IPS-18a (cell line): ENCODE data around the gene SGMS1.

ENCODE experiments used
- H3K27ac ChIP-seq: one replicate; pipeline ENCODE4 v1.5.1; 2013; ENCODE audit warnings: low read length
- H3K27me3 ChIP-seq: one replicate; pipeline ENCODE4 v1.6.1; 2013; ENCODE audit warnings: mild to moderate bottlenecking, low read length; ENCODE audit not compliant: control insufficient read depth, insufficient read depth
- H3K36me3 ChIP-seq: one replicate; pipeline ENCODE4 v1.6.1; 2013; ENCODE audit warnings: low read depth, low read length; ENCODE audit not compliant: control insufficient read depth
- H3K4me1 ChIP-seq: one replicate; pipeline ENCODE4 v1.6.1; 2013; ENCODE audit warnings: low read depth, low read length; ENCODE audit not compliant: control insufficient read depth
- H3K4me3 ChIP-seq: one replicate; pipeline ENCODE4 v1.5.1; 2013; ENCODE audit warnings: low read length
- H3K9ac ChIP-seq: one replicate; pipeline ENCODE4 v1.6.1; 2013; ENCODE audit warnings: mild to moderate bottlenecking, low read length, moderate library complexity
- H3K9me3 ChIP-seq: one replicate; pipeline ENCODE4 v1.6.1; 2013; ENCODE audit warnings: low read depth, low read length; ENCODE audit not compliant: control insufficient read depth

SGMS1 gene

GRCh38 chr10:50392966-50393718 is 230.6 kb downstream of the SGMS1 start:
- H3K4me1 ChIP-seq: peaks cover 10% of the 10 kb centered on the region
- H3K27me3 ChIP-seq: no peaks in the 10 kb centered on the region
- H3K9ac ChIP-seq: no peak overlapping the region
- no peaks in the 10 kb centered on the region for H3K9me3 ChIP-seq
- no peak overlapping the region for H3K27ac ChIP-seq
- H3K36me3 ChIP-seq: no peaks in the 10 kb centered on the region
- no peak overlapping the region for H3K4me3 ChIP-seq

GRCh38 chr10:50392426-50392825 is 231.3 kb downstream of the SGMS1 start:
- peaks cover 10% of the 10 kb centered on the region for H3K4me1 ChIP-seq
- H3K27ac ChIP-seq: no peak overlapping the region
- H3K36me3 ChIP-seq: no peaks in the 10 kb centered on the region
- H3K27me3 ChIP-seq: no peaks in the 10 kb centered on the region
- no peak overlapping the region for H3K4me3 ChIP-seq
- H3K9me3 ChIP-seq: no peaks in the 10 kb centered on the region
- H3K9ac ChIP-seq: no peak overlapping the region

DNA sequence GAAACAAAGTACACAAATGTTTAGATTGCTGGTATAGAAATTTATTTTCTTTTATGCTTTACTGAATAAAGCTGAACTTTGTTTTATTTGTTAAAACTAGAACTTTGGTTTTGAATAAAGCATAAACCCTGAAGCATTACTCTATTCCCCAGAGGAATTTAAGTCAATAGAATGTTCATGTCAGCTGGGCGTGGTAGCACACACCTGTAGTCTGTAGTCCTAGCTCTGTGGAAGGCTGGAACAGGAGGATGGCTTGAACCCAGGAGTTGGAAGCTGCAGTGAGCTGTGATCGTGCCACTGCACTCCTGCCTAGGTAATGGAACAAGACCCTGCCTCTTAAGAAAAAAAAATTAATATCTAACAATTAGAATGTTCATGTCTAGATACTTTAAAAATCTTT is 233.5 kb downstream of the SGMS1 start:
- Histone ChIP-seq H3K27ac (no peak overlapping the region), H3K9me3 (no peaks in the 10 kb centered on the region), H3K27me3 (no peaks in the 10 kb centered on the region), H3K9ac (no peak overlapping the region), H3K4me3 (no peak overlapping the region), H3K36me3 (no peaks in the 10 kb centered on the region), H3K4me1 (peaks cover 15% of the 10 kb centered on the region)

GRCh38 chr10:50388181-50388580 is 235.6 kb downstream of the SGMS1 start:
- Histone ChIP-seq H3K9ac (no peak overlapping the region), H3K4me1 (peaks cover 19% of the 10 kb centered on the region), H3K4me3 (no peak overlapping the region), H3K27me3 (no peaks in the 10 kb centered on the region), H3K9me3 (no peaks in the 10 kb centered on the region), H3K36me3 (no peaks in the 10 kb centered on the region), H3K27ac (no peak overlapping the region)

GRCh38 chr10:50387732-50388073 is 236.1 kb downstream of the SGMS1 start:
- H3K36me3 ChIP-seq: no peaks in the 10 kb centered on the region
- H3K4me1 ChIP-seq: peaks cover 19% of the 10 kb centered on the region
- no peaks in the 10 kb centered on the region for H3K27me3 ChIP-seq
- no peak overlapping the region for H3K27ac ChIP-seq
- no peaks in the 10 kb centered on the region for H3K9me3 ChIP-seq
- H3K9ac ChIP-seq: no peak overlapping the region
- H3K4me3 ChIP-seq: no peak overlapping the region

- Histone ChIP-seq H3K27ac (no peak overlapping the region), H3K9me3 (no peaks in the 10 kb centered on the region), H3K27me3 (no peaks in the 10 kb centered on the region), H3K36me3 (no peaks in the 10 kb centered on the region), H3K4me3 (no peak overlapping the region), H3K4me1 (peaks cover 19% of the 10 kb centered on the region), H3K9ac (no peak overlapping the region)
Measured at GRCh38 chr10:50387007-50387731, 236.6 kb downstream of the SGMS1 start.

DNA sequence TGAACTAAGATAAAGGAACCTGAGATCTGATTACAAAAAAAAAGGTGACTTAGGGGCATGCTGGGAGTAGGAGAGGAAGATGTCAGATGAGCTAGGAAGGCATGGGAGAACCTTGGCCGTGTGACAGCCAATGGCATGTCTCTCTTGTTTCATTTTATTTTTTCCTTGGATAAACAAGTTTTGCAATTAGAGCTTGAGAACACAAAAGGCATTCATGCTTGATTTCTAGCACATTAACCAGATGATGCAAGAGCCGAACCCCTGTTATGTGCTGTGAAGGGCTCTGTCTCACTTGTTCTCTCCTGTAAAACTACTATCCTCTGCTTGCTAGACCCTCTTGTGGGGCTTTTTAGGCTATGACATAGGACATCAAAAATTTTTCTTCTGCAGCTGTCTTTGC is 238.1 kb downstream of the SGMS1 start:
- no peak overlapping the region for H3K9ac ChIP-seq
- H3K9me3 ChIP-seq: no peaks in the 10 kb centered on the region
- no peak overlapping the region for H3K27ac ChIP-seq
- H3K36me3 ChIP-seq: no peaks in the 10 kb centered on the region
- peaks cover 9% of the 10 kb centered on the region for H3K4me1 ChIP-seq
- no peaks in the 10 kb centered on the region for H3K27me3 ChIP-seq
- no peak overlapping the region for H3K4me3 ChIP-seq

GRCh38 chr10:50384898-50385297 is 238.9 kb downstream of the SGMS1 start:
- no peaks in the 10 kb centered on the region for H3K27me3 ChIP-seq
- no peak overlapping the region for H3K27ac ChIP-seq
- H3K4me1 ChIP-seq: peaks cover 9% of the 10 kb centered on the region
- H3K4me3 ChIP-seq: no peak overlapping the region
- H3K36me3 ChIP-seq: no peaks in the 10 kb centered on the region
- H3K9me3 ChIP-seq: no peaks in the 10 kb centered on the region
- H3K9ac ChIP-seq: no peak overlapping the region

GRCh38 chr10:50384238-50384637 is 239.5 kb downstream of the SGMS1 start:
- Histone ChIP-seq H3K27me3 (no peaks in the 10 kb centered on the region), H3K9ac (no peak overlapping the region), H3K27ac (no peak overlapping the region), H3K9me3 (no peaks in the 10 kb centered on the region), H3K4me3 (no peak overlapping the region), H3K36me3 (no peaks in the 10 kb centered on the region), H3K4me1 (peaks cover 9% of the 10 kb centered on the region)

DNA sequence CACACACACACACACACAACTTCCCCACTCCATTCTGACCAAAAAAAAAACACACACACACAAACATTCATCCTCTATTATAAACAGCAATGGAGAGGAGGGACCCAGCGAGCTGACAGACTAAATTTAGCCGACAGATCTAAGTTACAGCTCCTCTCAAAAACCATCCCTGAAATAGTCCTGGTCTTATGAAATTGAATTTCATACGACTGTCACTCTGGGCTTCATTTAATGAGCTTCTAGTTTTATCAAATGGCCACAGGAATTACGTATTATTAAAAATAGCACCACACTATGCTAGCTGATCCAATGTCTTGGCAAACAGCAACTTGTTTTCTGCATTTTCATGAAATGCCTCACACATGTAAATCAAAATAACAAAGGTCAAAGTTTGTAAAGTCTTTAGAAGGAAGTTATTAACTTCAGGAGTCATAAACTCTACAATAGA is 241.2 kb downstream of the SGMS1 start:
- Histone ChIP-seq H3K4me1 (peaks cover 9% of the 10 kb centered on the region), H3K27me3 (no peaks in the 10 kb centered on the region), H3K9ac (no peak overlapping the region), H3K9me3 (no peaks in the 10 kb centered on the region), H3K36me3 (no peaks in the 10 kb centered on the region), H3K27ac (no peak overlapping the region), H3K4me3 (no peak overlapping the region)

DNA sequence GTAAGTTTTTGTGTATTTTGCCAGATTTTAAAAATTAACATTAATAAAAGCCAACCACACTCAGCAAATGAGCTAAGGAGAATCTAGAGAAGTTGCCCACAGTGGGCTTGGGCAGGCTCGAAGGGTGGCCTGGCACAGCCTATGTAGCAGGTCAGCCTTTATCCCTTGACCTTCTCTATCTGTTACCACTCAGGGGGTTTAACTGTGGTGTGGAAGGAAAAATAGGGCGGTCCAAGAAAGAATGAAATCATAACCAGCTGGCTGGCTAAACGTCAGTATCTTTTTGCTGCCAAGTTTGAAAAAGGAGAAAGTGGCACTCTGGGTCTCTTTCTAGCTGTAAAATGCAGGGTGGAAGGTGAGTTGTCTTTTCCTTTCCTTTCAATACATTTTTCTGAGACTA is 242.1 kb downstream of the SGMS1 start:
- Histone ChIP-seq H3K36me3 (no peaks in the 10 kb centered on the region), H3K9ac (no peak overlapping the region), H3K27me3 (no peaks in the 10 kb centered on the region), H3K4me3 (no peak overlapping the region), H3K9me3 (no peaks in the 10 kb centered on the region), H3K4me1 (peaks cover 5% of the 10 kb centered on the region), H3K27ac (no peak overlapping the region)

DNA sequence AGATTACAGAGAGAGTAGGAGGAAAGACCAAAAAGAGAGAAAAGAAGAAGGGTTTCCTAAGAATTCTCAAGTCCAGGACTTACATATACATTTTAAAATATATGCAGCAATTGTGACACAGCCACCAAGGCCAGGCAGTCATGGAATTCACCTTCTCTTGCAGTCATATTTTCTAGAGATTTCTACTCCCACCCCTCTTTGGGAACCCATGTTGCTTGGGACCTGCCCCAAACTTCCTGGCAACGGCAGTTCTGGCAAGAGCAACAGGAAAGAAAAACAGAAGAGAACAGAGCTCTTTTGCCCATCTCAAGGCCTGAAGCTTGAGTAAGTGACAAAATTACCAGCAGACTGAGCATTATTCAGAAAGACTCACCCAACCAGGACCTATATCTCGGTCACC is 244.1 kb downstream of the SGMS1 start:
- Histone ChIP-seq H3K4me3 (no peak overlapping the region), H3K36me3 (no peaks in the 10 kb centered on the region), H3K27ac (no peak overlapping the region), H3K27me3 (no peaks in the 10 kb centered on the region), H3K9me3 (no peaks in the 10 kb centered on the region), H3K4me1 (no peaks in the 10 kb centered on the region), H3K9ac (no peak overlapping the region)
